ENCODE measurements around the gene FBXW4. TPM values are rescaled to one million over a fixed set of nuclear protein-coding genes. Genes with fewer than 3 reads are reported as not detected.

Gene FBXW4
- polyA plus RNA-seq, 1 donor from 2014 or later = 7.7 TPM

GRCh38 chr10:101723176-101723575 lies 28.2 kb upstream of the FBXW4 start:
- no peak overlapping the region for H3K9ac ChIP-seq (ENCODE audit: low read length)
- H2AFZ ChIP-seq (ENCODE audit: low read depth, low read length) = no peak overlapping the region
- H3K79me2 ChIP-seq (replicated peaks; ENCODE audit: insufficient read depth, low read length) = no peaks in the 10 kb centered on the region
- H4K20me1 ChIP-seq (ENCODE audit: insufficient read depth) = no peaks in the 10 kb centered on the region
- no peaks in the 10 kb centered on the region for H3K9me2 ChIP-seq (ENCODE audit: insufficient read depth, low read length)
- no peak overlapping the region for H3K4me2 ChIP-seq (ENCODE audit: low read length)
- H3K27ac ChIP-seq (ENCODE audit: low read length) = no peak overlapping the region
- no peak overlapping the region for H3K4me3 ChIP-seq (ENCODE audit: low read length)
- no peaks in the 10 kb centered on the region for H3F3A ChIP-seq (ENCODE audit: insufficient read depth, low read length, poor library complexity, severe bottlenecking)
- no peaks in the 10 kb centered on the region for H3K36me3 ChIP-seq (ENCODE audit: insufficient read depth, low read length)
- H3K9me3 ChIP-seq (ENCODE audit: low read length) = no peaks in the 10 kb centered on the region
- TF ChIP-seq POLR2AphosphoS5 (IDR thresholded peaks at IDR 0.05) (no peak), RAD21 (conservative IDR thresholded peaks at IDR 0.05) (no peak), MXI1 (conservative IDR thresholded peaks at IDR 0.05; ENCODE audit: poor library complexity, severe bottlenecking) (no peak), REST (IDR thresholded peaks at IDR 0.05; ENCODE audit: borderline replicate concordance) (no peak), TAF1 (IDR thresholded peaks at IDR 0.05; ENCODE audit: low read depth) (no peak), EP300 (conservative IDR thresholded peaks at IDR 0.05; ENCODE audit: poor library complexity, severe bottlenecking) (no peak)
- no peaks in the 10 kb centered on the region for H3K27me3 ChIP-seq (ENCODE audit: insufficient read depth, low read depth, low read length)

- no peak overlapping the region for H3K9ac ChIP-seq (ENCODE audit: low read length)
- no peaks in the 10 kb centered on the region for H4K20me1 ChIP-seq (ENCODE audit: insufficient read depth)
- H3K4me2 ChIP-seq (ENCODE audit: low read length) = no peak overlapping the region
- no peak overlapping the region for H3K27ac ChIP-seq (ENCODE audit: low read length)
- no peaks in the 10 kb centered on the region for H3K9me3 ChIP-seq (ENCODE audit: low read length)
- H3F3A ChIP-seq (ENCODE audit: insufficient read depth, low read length, poor library complexity, severe bottlenecking) = no peaks in the 10 kb centered on the region
- no peak for TF ChIP-seq POLR2AphosphoS5 (IDR thresholded peaks at IDR 0.05)
- TF ChIP-seq REST (IDR thresholded peaks at IDR 0.05; ENCODE audit: borderline replicate concordance) = no peak
- TF ChIP-seq EZH2 (IDR thresholded peaks at IDR 0.05; ENCODE audit: borderline replicate concordance, insufficient read depth, low read length, poor library complexity, severe bottlenecking) = no peak
- no peak for TF ChIP-seq MXI1 (conservative IDR thresholded peaks at IDR 0.05; ENCODE audit: poor library complexity, severe bottlenecking)
- no peak for TF ChIP-seq CTCF (IDR thresholded peaks at IDR 0.05; ENCODE audit: poor library complexity, severe bottlenecking)
- H3K9me2 ChIP-seq (ENCODE audit: insufficient read depth, low read length) = no peaks in the 10 kb centered on the region
- H3K36me3 ChIP-seq (ENCODE audit: insufficient read depth, low read length) = no peaks in the 10 kb centered on the region
- H3K4me3 ChIP-seq (ENCODE audit: low read length) = no peak overlapping the region
- no peak overlapping the region for H2AFZ ChIP-seq (ENCODE audit: low read depth, low read length)
- H3K79me2 ChIP-seq (replicated peaks; ENCODE audit: insufficient read depth, low read length) = no peaks in the 10 kb centered on the region
- H3K27me3 ChIP-seq (ENCODE audit: insufficient read depth, low read depth, low read length) = no peaks in the 10 kb centered on the region
These were observed 26.8 kb upstream of the FBXW4 start for GRCh38 chr10:101721806-101722205.
